ENCODE results near the gene ZNF562.

ZNF562 gene

DNA sequence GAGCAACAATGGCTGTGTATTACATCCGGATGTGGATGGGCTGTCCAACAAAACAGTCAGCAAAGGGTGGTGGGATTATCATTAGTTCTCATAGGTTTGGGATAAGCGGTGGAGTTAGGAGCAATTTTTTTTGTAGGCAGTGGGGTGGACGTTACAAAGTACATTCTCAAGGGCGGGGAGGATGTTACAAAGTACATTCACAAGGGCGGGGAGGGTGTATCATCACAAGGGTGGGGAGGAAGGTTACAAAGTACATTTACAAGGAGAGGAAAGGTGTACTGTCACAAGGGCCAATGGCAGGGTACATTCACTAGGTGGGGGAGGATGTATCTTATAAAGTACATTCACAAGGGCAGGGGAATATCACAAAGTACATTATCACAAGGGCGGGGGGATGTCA lies 33.1 kb downstream of the ZNF562 start:
- no peaks in the 10 kb centered on the region for H3K9me3 ChIP-seq (ENCODE audit: severe bottlenecking)
- no peak for ATAC-seq (ENCODE audit: low read depth)

DNA sequence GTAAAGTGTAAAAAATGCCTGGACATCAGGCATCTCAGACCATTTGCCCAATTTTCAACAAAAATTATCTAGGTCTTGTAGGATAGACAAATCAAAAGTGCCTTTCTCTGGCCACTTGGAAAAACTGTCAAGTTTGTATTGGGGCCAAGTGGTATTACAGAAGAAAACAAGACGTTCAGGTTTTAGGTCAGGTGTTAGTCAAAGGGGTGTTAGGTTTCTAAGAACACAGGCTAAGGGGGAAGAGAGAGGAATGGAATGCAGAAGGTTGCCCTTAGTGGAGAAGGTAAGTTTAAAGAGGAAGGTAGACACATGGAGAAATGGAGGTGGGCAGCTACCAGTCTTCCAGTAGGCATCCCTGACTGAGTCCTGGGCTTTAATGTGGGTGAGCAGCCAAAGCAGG lies 33.9 kb downstream of the ZNF562 start:
- TF ChIP-seq, protein P1, sequence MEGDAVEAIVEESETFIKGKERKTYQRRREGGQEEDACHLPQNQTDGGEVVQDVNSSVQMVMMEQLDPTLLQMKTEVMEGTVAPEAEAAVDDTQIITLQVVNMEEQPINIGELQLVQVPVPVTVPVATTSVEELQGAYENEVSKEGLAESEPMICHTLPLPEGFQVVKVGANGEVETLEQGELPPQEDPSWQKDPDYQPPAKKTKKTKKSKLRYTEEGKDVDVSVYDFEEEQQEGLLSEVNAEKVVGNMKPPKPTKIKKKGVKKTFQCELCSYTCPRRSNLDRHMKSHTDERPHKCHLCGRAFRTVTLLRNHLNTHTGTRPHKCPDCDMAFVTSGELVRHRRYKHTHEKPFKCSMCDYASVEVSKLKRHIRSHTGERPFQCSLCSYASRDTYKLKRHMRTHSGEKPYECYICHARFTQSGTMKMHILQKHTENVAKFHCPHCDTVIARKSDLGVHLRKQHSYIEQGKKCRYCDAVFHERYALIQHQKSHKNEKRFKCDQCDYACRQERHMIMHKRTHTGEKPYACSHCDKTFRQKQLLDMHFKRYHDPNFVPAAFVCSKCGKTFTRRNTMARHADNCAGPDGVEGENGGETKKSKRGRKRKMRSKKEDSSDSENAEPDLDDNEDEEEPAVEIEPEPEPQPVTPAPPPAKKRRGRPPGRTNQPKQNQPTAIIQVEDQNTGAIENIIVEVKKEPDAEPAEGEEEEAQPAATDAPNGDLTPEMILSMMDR (IDR thresholded peaks at IDR 0.05; ENCODE audit: poor library complexity, severe bottlenecking): no peak
- Histone ChIP-seq H3K9me3 (ENCODE audit: severe bottlenecking) (no peaks in the 10 kb centered on the region), H3K27ac (ENCODE audit: poor library complexity, severe bottlenecking) (no peak overlapping the region), H3K27me3 (ENCODE audit: insufficient read depth, poor library complexity, severe bottlenecking) (no peaks in the 10 kb centered on the region), H3K4me1 (ENCODE audit: insufficient read depth, poor library complexity, severe bottlenecking) (no peaks in the 10 kb centered on the region), H3K36me3 (ENCODE audit: low read depth) (peaks cover 17% of the 10 kb centered on the region), H3K4me3 (ENCODE audit: severe bottlenecking) (no peak overlapping the region)
- ATAC-seq (ENCODE audit: low read depth): no peak
- no peak for DNase-seq (ENCODE audit: low spot score)

More for the DNA sequence above, 33.1 kb downstream of the ZNF562 start:
- DNase-seq (ENCODE audit: low spot score): no peak
- TF ChIP-seq, protein P1 (IDR thresholded peaks at IDR 0.05; ENCODE audit: poor library complexity, severe bottlenecking): no peak
- H3K36me3 ChIP-seq (ENCODE audit: low read depth): peaks cover 16% of the 10 kb centered on the region
- no peaks in the 10 kb centered on the region for H3K4me1 ChIP-seq (ENCODE audit: insufficient read depth, poor library complexity, severe bottlenecking)
- H3K27me3 ChIP-seq (ENCODE audit: insufficient read depth, poor library complexity, severe bottlenecking): no peaks in the 10 kb centered on the region
- H3K27ac ChIP-seq (ENCODE audit: poor library complexity, severe bottlenecking): no peak overlapping the region
- no peak overlapping the region for H3K4me3 ChIP-seq (ENCODE audit: severe bottlenecking)

DNA sequence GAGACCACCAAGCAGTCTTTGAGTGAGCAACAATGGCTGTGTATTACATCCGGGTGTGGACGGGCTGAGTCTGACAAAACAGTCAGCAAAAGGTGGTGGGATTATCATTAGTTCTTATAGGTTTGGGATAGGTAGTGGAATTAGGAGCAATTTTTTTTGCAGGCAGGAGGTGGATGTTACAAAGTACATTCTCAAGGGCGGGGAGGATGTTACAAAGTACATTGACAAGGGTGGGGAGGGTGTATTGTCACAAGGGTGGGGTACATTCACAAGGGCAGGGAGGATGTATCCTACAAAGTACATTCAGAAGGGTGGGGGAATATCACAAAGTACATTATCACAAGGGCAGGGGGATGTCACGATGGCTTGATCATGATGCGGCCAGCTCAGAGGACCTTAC lies 38.9 kb downstream of the ZNF562 start:
- TF ChIP-seq, protein P1 (IDR thresholded peaks at IDR 0.05; ENCODE audit: poor library complexity, severe bottlenecking): no peak
- no peaks in the 10 kb centered on the region for H3K27me3 ChIP-seq (ENCODE audit: insufficient read depth, poor library complexity, severe bottlenecking)
- H3K9me3 ChIP-seq (ENCODE audit: severe bottlenecking): no peaks in the 10 kb centered on the region
- DNase-seq (ENCODE audit: low spot score): no peak
- H3K27ac ChIP-seq (ENCODE audit: poor library complexity, severe bottlenecking): no peak overlapping the region
- H3K36me3 ChIP-seq (ENCODE audit: low read depth): peaks cover 41% of the 10 kb centered on the region
- no peak overlapping the region for H3K4me3 ChIP-seq (ENCODE audit: severe bottlenecking)
- ATAC-seq (ENCODE audit: low read depth): no peak
- H3K4me1 ChIP-seq (ENCODE audit: insufficient read depth, poor library complexity, severe bottlenecking): no peaks in the 10 kb centered on the region

DNA sequence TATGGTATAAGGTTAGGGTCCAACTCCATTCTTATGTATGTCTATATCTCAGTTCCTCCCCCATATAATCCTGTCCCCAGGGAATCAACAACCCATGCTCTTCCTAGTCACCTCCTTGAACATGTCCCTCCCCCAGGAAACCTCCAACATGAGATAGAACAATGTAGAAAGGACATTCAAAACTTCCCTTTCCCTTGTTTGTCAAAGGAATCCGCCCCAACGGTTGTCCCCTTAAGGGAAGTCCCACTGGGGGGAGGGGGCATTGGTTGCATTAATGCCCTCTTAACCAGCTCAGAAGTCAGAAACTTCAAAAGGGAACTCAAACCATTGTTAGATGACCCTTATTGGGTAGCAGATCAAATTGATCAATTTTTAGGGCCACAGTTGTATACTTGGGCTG lies 47.0 kb downstream of the ZNF562 start:
- Histone ChIP-seq H3K27ac (ENCODE audit: poor library complexity, severe bottlenecking) (no peak overlapping the region), H3K27me3 (ENCODE audit: insufficient read depth, poor library complexity, severe bottlenecking) (no peaks in the 10 kb centered on the region), H3K4me1 (ENCODE audit: insufficient read depth, poor library complexity, severe bottlenecking) (peaks cover 5% of the 10 kb centered on the region), H3K36me3 (ENCODE audit: low read depth) (peaks cover 31% of the 10 kb centered on the region), H3K4me3 (ENCODE audit: severe bottlenecking) (no peak overlapping the region), H3K9me3 (ENCODE audit: severe bottlenecking) (no peaks in the 10 kb centered on the region)
- ATAC-seq (ENCODE audit: low read depth) (no peak), DNase-seq (ENCODE audit: low spot score) (no peak)
- TF ChIP-seq, protein P1 (IDR thresholded peaks at IDR 0.05; ENCODE audit: poor library complexity, severe bottlenecking): no peak

DNA sequence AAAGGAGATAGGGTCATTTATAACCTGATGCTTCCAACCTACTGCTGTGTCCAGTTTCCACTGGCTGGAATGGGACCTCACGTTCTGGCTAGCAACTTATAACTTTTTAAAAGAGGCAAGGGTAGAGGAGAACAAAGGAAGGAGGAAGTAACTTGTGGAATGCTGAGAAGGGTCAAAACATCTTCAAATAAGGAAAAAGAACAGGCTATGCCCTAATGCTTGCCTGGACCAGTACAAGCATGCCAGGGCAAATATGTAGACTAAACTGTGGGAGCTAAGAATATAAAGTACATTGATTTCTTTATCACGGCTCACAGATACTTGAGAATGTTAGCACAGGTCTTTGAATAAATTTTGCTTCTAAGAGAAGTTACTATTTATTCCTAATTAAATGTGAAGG lies 52.4 kb downstream of the ZNF562 start:
- peak overlapping the region; percentile 67 for H3K4me3 ChIP-seq (ENCODE audit: severe bottlenecking)
- H3K27me3 ChIP-seq (ENCODE audit: insufficient read depth, poor library complexity, severe bottlenecking): no peaks in the 10 kb centered on the region
- 0 out of 3 replicates have a peak, but pooled peaks have one; percentile 14 for ATAC-seq (ENCODE audit: low read depth)

More for the DNA sequence above, 52.4 kb downstream of the ZNF562 start:
- no peaks in the 10 kb centered on the region for H3K9me3 ChIP-seq (ENCODE audit: severe bottlenecking)
- peak overlapping the region; percentile 93 for H3K27ac ChIP-seq (ENCODE audit: poor library complexity, severe bottlenecking)
- peaks cover 48% of the 10 kb centered on the region for H3K36me3 ChIP-seq (ENCODE audit: low read depth)
- TF ChIP-seq, protein P1 (IDR thresholded peaks at IDR 0.05; ENCODE audit: poor library complexity, severe bottlenecking): no peak
- peaks cover 17% of the 10 kb centered on the region for H3K4me1 ChIP-seq (ENCODE audit: insufficient read depth, poor library complexity, severe bottlenecking)
- DNase-seq (ENCODE audit: low spot score): no peak
